Measurements from ENCODE around the gene ZP4. TPM values are rescaled to one million over a fixed set of nuclear protein-coding genes. Genes with fewer than 3 reads are reported as not detected.

Gene ZP4
- total RNA-seq, 6 experiments from 2014 or later = not detected

DNA sequence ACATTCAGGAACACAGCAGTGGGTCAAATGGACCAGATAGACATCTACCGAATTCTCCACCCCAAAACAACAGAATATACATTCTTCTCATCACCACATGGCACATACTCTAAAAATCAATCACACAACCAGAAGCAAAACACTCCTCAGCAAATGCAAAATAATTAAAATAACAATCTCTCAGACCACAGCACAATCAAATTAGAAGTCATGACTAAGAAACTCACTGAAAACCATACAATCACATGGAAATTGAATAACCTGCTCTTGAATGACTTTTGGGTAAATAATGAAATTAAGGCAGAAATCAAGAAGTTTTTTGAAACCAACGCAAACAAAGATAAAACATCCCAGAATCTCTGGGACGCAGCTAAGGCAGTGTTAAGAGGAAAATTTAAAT lies 49.2 kb downstream of the ZP4 start:
- Histone ChIP-seq H3K27me3 (no peaks in the 10 kb centered on the region), H3K36me3 (no peaks in the 10 kb centered on the region), H3K27ac (no peak overlapping the region), H3K4me3 (no peak overlapping the region), H3K9me3 (no peaks in the 10 kb centered on the region), H3K4me1 (no peaks in the 10 kb centered on the region)
- DNase-seq (no peak), ATAC-seq (no peak)
- intact Hi-C loops (cut with DNase I) = no loop called here
- WGBS (ENCODE audit: insufficient coverage, low coverage, low lambda C conversion rate, missing lambda C conversion rate) = 48% methylated on average over 3 of the region's 3 CpGs
- no peak for TF ChIP-seq POLR2A (IDR thresholded peaks at IDR 0.05)
- TF ChIP-seq, protein P1, sequence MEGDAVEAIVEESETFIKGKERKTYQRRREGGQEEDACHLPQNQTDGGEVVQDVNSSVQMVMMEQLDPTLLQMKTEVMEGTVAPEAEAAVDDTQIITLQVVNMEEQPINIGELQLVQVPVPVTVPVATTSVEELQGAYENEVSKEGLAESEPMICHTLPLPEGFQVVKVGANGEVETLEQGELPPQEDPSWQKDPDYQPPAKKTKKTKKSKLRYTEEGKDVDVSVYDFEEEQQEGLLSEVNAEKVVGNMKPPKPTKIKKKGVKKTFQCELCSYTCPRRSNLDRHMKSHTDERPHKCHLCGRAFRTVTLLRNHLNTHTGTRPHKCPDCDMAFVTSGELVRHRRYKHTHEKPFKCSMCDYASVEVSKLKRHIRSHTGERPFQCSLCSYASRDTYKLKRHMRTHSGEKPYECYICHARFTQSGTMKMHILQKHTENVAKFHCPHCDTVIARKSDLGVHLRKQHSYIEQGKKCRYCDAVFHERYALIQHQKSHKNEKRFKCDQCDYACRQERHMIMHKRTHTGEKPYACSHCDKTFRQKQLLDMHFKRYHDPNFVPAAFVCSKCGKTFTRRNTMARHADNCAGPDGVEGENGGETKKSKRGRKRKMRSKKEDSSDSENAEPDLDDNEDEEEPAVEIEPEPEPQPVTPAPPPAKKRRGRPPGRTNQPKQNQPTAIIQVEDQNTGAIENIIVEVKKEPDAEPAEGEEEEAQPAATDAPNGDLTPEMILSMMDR (IDR thresholded peaks at IDR 0.05) = no peak

DNA sequence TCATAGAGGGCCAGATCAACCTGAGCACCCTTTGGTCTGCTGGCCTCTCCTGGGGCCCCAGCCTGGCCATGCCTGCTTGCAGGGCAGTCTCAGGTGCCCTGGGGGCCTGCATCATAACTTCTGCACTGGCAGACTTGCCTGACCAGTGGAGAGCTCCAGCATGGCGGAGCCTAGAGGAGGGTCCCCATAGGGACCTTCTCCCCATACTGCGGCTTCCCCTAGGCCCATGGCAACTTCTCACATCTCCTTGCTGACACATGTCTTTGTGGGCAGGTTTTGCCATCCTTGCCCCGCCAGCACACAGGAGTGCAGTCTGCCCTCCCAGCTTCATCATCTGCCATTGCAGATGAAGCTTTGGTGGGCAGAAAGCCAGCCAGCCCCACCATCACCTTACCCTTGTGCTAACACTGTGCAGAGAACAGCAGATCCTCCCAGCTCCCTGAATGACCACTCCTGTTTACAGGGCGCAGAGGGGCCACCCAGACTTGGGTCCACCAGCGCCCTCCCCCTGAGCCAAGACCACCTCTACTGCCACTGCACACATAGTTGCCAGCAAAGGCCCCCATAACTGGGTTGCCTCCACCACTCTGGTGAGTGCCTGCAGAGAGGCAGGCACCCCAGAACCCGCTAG lies 51.7 kb downstream of the ZP4 start:
- H3K36me3 ChIP-seq = no peaks in the 10 kb centered on the region
- DNase-seq = no peak
- H3K27ac ChIP-seq = no peak overlapping the region
- H3K4me1 ChIP-seq = no peaks in the 10 kb centered on the region
- intact Hi-C loops (cut with DNase I) = no loop called here
- TF ChIP-seq, protein P1 (IDR thresholded peaks at IDR 0.05) = no peak
- TF ChIP-seq POLR2A (IDR thresholded peaks at IDR 0.05) = no peak
- no peak for ATAC-seq
- no peak overlapping the region for H3K4me3 ChIP-seq
- H3K9me3 ChIP-seq = no peaks in the 10 kb centered on the region
- H3K27me3 ChIP-seq = no peaks in the 10 kb centered on the region
- no CpG with 5 or more reads among the region's 6 CpGs for WGBS (ENCODE audit: insufficient coverage, low coverage, low lambda C conversion rate, missing lambda C conversion rate)

DNA sequence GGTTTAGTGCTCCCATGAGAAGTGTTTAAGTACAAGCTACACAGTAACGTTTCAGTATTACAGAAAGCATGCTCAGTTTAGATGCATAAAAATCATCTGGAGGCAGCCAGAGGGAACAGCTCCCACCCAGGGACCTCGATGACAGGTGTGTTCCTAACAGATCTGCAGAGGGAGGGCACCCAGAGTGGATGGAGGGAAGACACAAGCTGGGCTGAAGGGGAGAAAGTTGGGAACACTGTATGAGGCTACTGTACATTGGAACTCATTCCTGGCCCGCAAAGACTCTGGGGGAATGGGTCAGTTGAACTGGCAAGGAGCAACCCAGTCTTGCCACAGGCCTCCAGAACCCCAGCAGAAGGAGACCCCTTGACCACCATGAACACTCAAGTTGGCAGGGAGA lies 52.4 kb downstream of the ZP4 start:
- intact Hi-C loops (cut with DNase I) = no loop called here
- 41% methylated on average over 2 of the region's 3 CpGs for WGBS (ENCODE audit: insufficient coverage, low coverage, low lambda C conversion rate, missing lambda C conversion rate)
- Histone ChIP-seq H3K9me3 (no peaks in the 10 kb centered on the region), H3K27ac (no peak overlapping the region), H3K4me1 (no peaks in the 10 kb centered on the region), H3K4me3 (no peak overlapping the region), H3K27me3 (no peaks in the 10 kb centered on the region), H3K36me3 (no peaks in the 10 kb centered on the region)
- TF ChIP-seq POLR2A (IDR thresholded peaks at IDR 0.05) = no peak
- TF ChIP-seq, protein P1 (IDR thresholded peaks at IDR 0.05) = no peak
- DNase-seq (no peak), ATAC-seq (no peak)

DNA sequence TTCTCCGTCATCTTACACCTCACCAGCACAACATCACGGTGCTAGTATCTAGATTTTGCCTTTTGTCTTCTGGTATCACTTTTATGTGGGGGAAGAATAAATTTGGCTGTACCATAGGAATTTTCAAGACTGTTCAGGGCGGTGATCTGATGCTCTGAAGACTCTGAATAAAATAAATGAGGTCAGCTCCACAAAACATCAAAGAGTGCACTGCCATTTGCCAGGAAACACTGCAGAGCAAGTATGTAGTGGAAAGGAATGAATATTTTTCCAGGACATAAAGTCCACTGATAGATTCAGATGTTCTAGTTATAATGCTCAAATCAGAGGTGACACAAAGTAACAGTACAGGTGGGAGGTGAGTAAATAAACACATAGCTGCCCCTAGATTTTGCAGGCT lies 56.3 kb downstream of the ZP4 start:
- H3K36me3 ChIP-seq = no peaks in the 10 kb centered on the region
- no peaks in the 10 kb centered on the region for H3K9me3 ChIP-seq
- no peak overlapping the region for H3K27ac ChIP-seq
- H3K27me3 ChIP-seq = no peaks in the 10 kb centered on the region
- ATAC-seq = no peak
- H3K4me3 ChIP-seq = no peak overlapping the region
- no peak for DNase-seq
- no peaks in the 10 kb centered on the region for H3K4me1 ChIP-seq
- TF ChIP-seq, protein P1 (IDR thresholded peaks at IDR 0.05) = no peak
- TF ChIP-seq POLR2A (IDR thresholded peaks at IDR 0.05) = no peak
- WGBS (ENCODE audit: insufficient coverage, low coverage, low lambda C conversion rate, missing lambda C conversion rate) = 60% methylated on average over 3 of the region's 3 CpGs
- intact Hi-C loops (cut with DNase I) = no loop called here

DNA sequence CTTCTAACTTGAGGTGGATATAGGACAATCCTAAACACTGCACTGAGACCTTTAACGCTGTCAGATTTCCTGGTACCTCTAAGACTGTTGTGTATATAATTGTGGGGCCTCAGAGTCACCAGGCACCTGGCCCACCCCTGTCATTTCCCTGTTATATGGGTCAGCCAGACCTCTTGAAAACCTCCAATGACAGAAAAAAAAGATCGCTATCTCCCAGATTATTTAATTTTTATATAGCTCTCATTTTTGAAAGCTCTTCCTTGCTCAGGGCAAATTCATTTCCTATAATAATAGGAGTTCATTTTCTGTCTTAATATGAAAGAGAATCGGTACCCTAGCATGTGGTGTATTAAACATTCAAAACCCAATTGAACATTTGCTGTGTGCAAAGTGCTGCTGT lies 56.7 kb downstream of the ZP4 start:
- ATAC-seq = no peak
- intact Hi-C loops (cut with DNase I) = no loop called here
- no peaks in the 10 kb centered on the region for H3K4me1 ChIP-seq

More for the DNA sequence above, 56.7 kb downstream of the ZP4 start:
- WGBS (ENCODE audit: insufficient coverage, low coverage, low lambda C conversion rate, missing lambda C conversion rate) = 74% methylated on average over 3 of the region's 3 CpGs
- TF ChIP-seq, protein P1 (IDR thresholded peaks at IDR 0.05) = no peak
- TF ChIP-seq POLR2A (IDR thresholded peaks at IDR 0.05) = no peak
- no peaks in the 10 kb centered on the region for H3K9me3 ChIP-seq
- no peaks in the 10 kb centered on the region for H3K27me3 ChIP-seq
- no peak for DNase-seq
- no peak overlapping the region for H3K27ac ChIP-seq
- no peak overlapping the region for H3K4me3 ChIP-seq
- no peaks in the 10 kb centered on the region for H3K36me3 ChIP-seq
